Astrocyte (in vitro differentiated cells and primary cell): ENCODE results near the gene NELFB. TPM values are rescaled to one million over a fixed set of nuclear protein-coding genes. Genes with fewer than 3 reads are reported as not detected.
A peak's percentile ranks its signal among the peaks of the same experiment; 100 is the strongest.

ENCODE experiments used
- DNase-seq: peaks from one replicate; pipeline ENCODE4 v3.0.0-alpha.2; 2010; ENCODE audit warnings: low read depth
- FAIRE-seq: peaks from 2 replicates; lab custom pipeline; 2011; peaks lifted over from hg19 to GRCh38; lab: Jason Lieb, UNC
- H2AFZ ChIP-seq: 2 replicates; pipeline ENCODE4 v1.6.0; 2012; ENCODE audit warnings: low read depth, low read length, inconsistent platforms
- H3K27ac ChIP-seq: 2 replicates; pipeline ENCODE4 v1.5.1; 2011; ENCODE audit warnings: low read depth, low read length, inconsistent platforms
- H3K27me3 ChIP-seq: 2 replicates; pipeline ENCODE4 v1.6.0; 2011; ENCODE audit warnings: low read length, inconsistent platforms; ENCODE audit not compliant: insufficient read depth
- H3K36me3 ChIP-seq: 2 replicates; pipeline ENCODE4 v1.5.1; 2011; ENCODE audit warnings: low read length, inconsistent platforms; ENCODE audit not compliant: insufficient read depth
- H3K4me1 ChIP-seq: 2 replicates; pipeline ENCODE4 v1.5.1; 2011; ENCODE audit warnings: low read length, inconsistent platforms; ENCODE audit not compliant: insufficient read depth
- H3K4me2 ChIP-seq: 2 replicates; pipeline ENCODE4 v1.6.0; 2012; ENCODE audit warnings: low read length, inconsistent platforms
- H3K4me3 ChIP-seq: 2 replicates; pipeline ENCODE4 v1.5.1; 2011; ENCODE audit warnings: low read depth, mild to moderate bottlenecking, low read length, inconsistent platforms; ENCODE audit not compliant: insufficient read depth
- H3K79me2 ChIP-seq: 2 replicates; pipeline ENCODE4 v1.6.0; 2012; ENCODE audit warnings: mild to moderate bottlenecking, low read length, inconsistent platforms; ENCODE audit not compliant: insufficient read depth
- H3K9ac ChIP-seq: 2 replicates; pipeline ENCODE4 v1.6.0; 2012; ENCODE audit warnings: mild to moderate bottlenecking, low read length, inconsistent platforms
- H3K9me3 ChIP-seq: 2 replicates; pipeline ENCODE4 v1.5.1; 2012; ENCODE audit warnings: low read depth, mild to moderate bottlenecking, low read length, inconsistent platforms; ENCODE audit not compliant: insufficient read depth
- H4K20me1 ChIP-seq: 2 replicates; pipeline ENCODE4 v1.6.0; 2012; ENCODE audit warnings: low read length, inconsistent platforms; ENCODE audit not compliant: insufficient read depth
- H3K27ac Mint-ChIP-seq: one replicate; pipeline ENCODE4 v1.8.0; 2021; ENCODE audit warnings: mild to moderate bottlenecking, mixed read lengths; ENCODE audit not compliant: unreplicated experiment
- H3K27me3 Mint-ChIP-seq: one replicate; pipeline ENCODE4 v1.8.0; 2021; ENCODE audit warnings: low read depth, mixed read lengths; ENCODE audit not compliant: unreplicated experiment
- H3K36me3 Mint-ChIP-seq: one replicate; pipeline ENCODE4 v1.8.0; 2021; ENCODE audit warnings: low read depth, mixed read lengths; ENCODE audit not compliant: unreplicated experiment
- H3K4me1 Mint-ChIP-seq: one replicate; pipeline ENCODE4 v1.8.0; 2021; ENCODE audit warnings: low read depth, mixed read lengths; ENCODE audit not compliant: unreplicated experiment
- H3K4me3 Mint-ChIP-seq: one replicate; pipeline ENCODE4 v1.8.0; 2021; ENCODE audit warnings: mild to moderate bottlenecking, moderate library complexity, mixed read lengths; ENCODE audit not compliant: unreplicated experiment
- H3K9me3 Mint-ChIP-seq: one replicate; pipeline ENCODE4 v1.8.0; 2021; ENCODE audit warnings: mild to moderate bottlenecking, mixed read lengths; ENCODE audit not compliant: unreplicated experiment
- EZH2 ChIP-seq: IDR thresholded peaks from 2 replicates; pipeline ENCODE4 v1.6.1; 2012; ENCODE audit warnings: mild to moderate bottlenecking, low read length, inconsistent platforms; ENCODE audit not compliant: insufficient read depth
- total RNA-seq: library from RNA; stranded (reverse); gene quantifications from 2 replicates; pipeline ENCODE4 v1.2.1, GENCODE V29; 2021
- TF ChIP-seq, protein P1 (sequence below): IDR thresholded peaks from 2 replicates; pipeline ENCODE4 v1.5.1; 2011; ENCODE audit warnings: low read depth, mild to moderate bottlenecking, inconsistent platforms, low read length, moderate library complexity; ENCODE audit not compliant: insufficient read depth

Gene NELFB
- total RNA-seq, 1 donor from 2014 or later: 48.9 TPM

DNA sequence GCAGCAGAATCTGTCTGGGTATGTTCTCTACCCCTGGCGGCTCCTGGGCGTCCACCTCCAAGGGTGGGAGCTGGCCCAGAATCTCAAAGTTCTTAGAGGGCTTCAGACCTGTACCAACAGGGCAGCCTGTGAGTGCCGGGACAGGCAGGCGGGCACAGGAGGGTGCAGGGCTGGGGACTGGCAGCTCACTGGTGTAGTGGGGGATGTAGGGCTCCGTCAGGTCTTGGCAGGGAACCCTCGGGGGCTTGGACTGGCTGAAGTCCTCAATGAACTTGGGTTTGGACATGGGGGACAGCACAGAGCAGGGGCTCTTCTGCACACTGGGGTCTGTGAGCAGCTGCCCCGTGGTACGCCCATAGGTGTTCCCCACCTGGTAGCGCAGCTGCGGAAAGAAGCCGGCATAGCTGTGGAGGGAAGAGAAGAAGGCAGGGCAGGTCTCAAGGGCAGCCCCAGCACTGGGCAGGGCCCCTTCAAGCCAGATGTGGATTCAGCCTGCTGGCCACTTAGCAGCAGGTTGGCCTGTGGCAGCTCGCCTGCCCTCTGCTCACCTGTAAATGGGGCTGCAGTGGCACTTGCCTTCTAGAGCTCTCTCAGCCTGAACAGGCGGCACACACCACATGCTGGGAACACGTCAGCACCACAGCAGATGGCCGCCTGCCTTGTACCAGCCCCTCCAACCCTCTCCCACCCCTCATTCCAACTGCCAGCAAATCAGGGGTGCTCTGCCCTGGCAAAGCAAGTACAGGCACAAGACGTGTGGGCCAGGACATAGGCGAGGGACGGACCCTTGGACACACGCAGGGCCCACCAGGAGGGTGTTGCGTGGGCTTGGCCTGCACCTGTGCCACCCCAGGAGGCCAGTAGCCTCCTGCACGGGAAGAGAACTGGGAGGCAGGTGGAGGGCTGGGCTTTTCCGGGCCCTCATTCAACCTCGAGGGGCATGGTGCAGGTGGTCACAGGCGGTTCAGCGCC lies 9.4 kb upstream of the NELFB start:
- FAIRE-seq (no peak), DNase-seq (no peak)
- no peak overlapping the region for H2AFZ ChIP-seq
- Mint-ChIP-seq H3K9me3 (no peaks in the 10 kb centered on the region), H3K27ac (no peak overlapping the region), H3K27me3 (peaks cover 4% of the 10 kb centered on the region), H3K4me3 (peak overlapping the region; percentile 40), H3K36me3 (peaks cover 8% of the 10 kb centered on the region), H3K4me1 (peaks cover 18% of the 10 kb centered on the region)
- H3K27me3 ChIP-seq: no peaks in the 10 kb centered on the region
- H4K20me1 ChIP-seq: peaks cover 37% of the 10 kb centered on the region
- TF ChIP-seq, protein P1, sequence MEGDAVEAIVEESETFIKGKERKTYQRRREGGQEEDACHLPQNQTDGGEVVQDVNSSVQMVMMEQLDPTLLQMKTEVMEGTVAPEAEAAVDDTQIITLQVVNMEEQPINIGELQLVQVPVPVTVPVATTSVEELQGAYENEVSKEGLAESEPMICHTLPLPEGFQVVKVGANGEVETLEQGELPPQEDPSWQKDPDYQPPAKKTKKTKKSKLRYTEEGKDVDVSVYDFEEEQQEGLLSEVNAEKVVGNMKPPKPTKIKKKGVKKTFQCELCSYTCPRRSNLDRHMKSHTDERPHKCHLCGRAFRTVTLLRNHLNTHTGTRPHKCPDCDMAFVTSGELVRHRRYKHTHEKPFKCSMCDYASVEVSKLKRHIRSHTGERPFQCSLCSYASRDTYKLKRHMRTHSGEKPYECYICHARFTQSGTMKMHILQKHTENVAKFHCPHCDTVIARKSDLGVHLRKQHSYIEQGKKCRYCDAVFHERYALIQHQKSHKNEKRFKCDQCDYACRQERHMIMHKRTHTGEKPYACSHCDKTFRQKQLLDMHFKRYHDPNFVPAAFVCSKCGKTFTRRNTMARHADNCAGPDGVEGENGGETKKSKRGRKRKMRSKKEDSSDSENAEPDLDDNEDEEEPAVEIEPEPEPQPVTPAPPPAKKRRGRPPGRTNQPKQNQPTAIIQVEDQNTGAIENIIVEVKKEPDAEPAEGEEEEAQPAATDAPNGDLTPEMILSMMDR: no peak
- TF ChIP-seq EZH2: no peak
- H3K4me2 ChIP-seq: no peak overlapping the region
- H3K79me2 ChIP-seq: peaks cover 32% of the 10 kb centered on the region
- H3K9me3 ChIP-seq: no peaks in the 10 kb centered on the region
- peaks cover 9% of the 10 kb centered on the region for H3K36me3 ChIP-seq
- no peak overlapping the region for H3K4me3 ChIP-seq
- H3K4me1 ChIP-seq: peaks cover 18% of the 10 kb centered on the region
- no peak overlapping the region for H3K9ac ChIP-seq
- H3K27ac ChIP-seq: no peak overlapping the region

DNA sequence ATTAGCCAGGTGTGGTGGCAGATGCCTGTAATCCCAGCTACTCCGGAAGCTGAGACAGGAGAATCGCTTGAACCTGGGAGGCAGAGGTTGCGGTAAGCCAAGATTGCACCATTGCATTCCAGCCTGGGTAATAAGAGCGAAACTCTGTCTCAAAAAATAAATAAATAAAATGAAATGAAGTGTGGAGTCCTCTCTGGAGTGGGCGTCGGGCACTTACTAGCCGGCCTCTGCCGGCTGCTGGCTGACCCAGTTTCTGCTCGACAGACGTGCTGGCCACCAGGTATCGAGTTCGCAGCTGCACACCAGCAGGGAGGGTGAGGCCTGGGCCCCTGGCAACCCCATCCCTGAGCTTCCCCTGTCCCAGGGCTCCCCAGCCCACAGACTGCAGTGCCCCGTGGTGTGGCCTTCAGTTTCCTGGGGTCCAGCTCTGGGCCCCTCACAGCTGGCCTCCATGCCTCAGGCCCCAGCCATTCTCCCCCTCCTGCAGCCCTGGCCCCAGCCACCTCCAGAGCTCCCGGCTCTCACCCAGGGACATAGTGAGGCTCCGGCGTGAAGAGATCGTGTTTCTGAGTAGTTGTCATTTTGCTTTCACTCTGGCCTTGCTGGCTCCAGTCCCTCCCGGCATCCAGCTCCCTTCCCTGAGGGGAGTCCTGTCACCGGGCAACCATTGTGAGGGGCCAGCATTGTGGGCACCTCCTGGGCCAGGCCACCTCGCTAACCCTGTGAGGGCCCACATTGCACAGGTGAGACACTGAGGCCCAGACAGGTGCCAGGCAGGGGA lies 7.8 kb upstream of the NELFB start:
- Histone ChIP-seq H3K4me2 (no peak overlapping the region), H3K4me1 (peaks cover 14% of the 10 kb centered on the region), H3K9me3 (no peaks in the 10 kb centered on the region), H2AFZ (no peak overlapping the region), H3K4me3 (no peak overlapping the region), H3K27ac (no peak overlapping the region), H4K20me1 (peaks cover 29% of the 10 kb centered on the region), H3K27me3 (no peaks in the 10 kb centered on the region), H3K9ac (no peak overlapping the region), H3K36me3 (peaks cover 7% of the 10 kb centered on the region), H3K79me2 (peaks cover 23% of the 10 kb centered on the region)
- no peak for DNase-seq
- TF ChIP-seq EZH2: no peak
- TF ChIP-seq, protein P1: no peak
- H3K27ac Mint-ChIP-seq: no peak overlapping the region
- peaks cover 5% of the 10 kb centered on the region for H3K36me3 Mint-ChIP-seq
- no peaks in the 10 kb centered on the region for H3K9me3 Mint-ChIP-seq
- peaks cover 4% of the 10 kb centered on the region for H3K27me3 Mint-ChIP-seq
- FAIRE-seq: no peak
- peak overlapping the region; percentile 41 for H3K4me3 Mint-ChIP-seq
- H3K4me1 Mint-ChIP-seq: peaks cover 17% of the 10 kb centered on the region
